Ishikawa (cell line): ENCODE measurements around the gene KCNK10.

Experiments used
- CEBPB ChIP-seq: IDR thresholded peaks from 2 replicates; pipeline ENCODE4 v1.6.1; 2012
- CREB1 ChIP-seq: IDR thresholded peaks from 2 replicates; pipeline ENCODE4 v1.6.1; 2012; ENCODE audit warnings: low read depth
- EGR1 ChIP-seq: IDR thresholded peaks from 2 replicates; pipeline ENCODE4 v1.6.1; 2012
- EP300 ChIP-seq: IDR thresholded peaks from 2 replicates; pipeline ENCODE4 v1.6.1; 2012; ENCODE audit warnings: borderline replicate concordance
- FOXM1 ChIP-seq: IDR thresholded peaks from 2 replicates; pipeline ENCODE4 v1.6.1; 2012; ENCODE audit warnings: low read depth, borderline replicate concordance
- NFIC ChIP-seq: IDR thresholded peaks from 2 replicates; pipeline ENCODE4 v1.6.1; 2012
- RAD21 ChIP-seq: IDR thresholded peaks from 2 replicates; pipeline ENCODE4 v1.6.1; 2012; ENCODE audit warnings: low read depth
- REST ChIP-seq: IDR thresholded peaks from 2 replicates; pipeline ENCODE4 v1.6.1; 2012; ENCODE audit warnings: low read depth, mild to moderate bottlenecking
- TAF1 ChIP-seq: IDR thresholded peaks from 2 replicates; pipeline ENCODE4 v1.6.1; 2012; ENCODE audit warnings: low read depth, mild to moderate bottlenecking
- TCF12 ChIP-seq: IDR thresholded peaks from 2 replicates; pipeline ENCODE4 v1.6.1; 2012; ENCODE audit warnings: low read depth
- TEAD4 ChIP-seq: IDR thresholded peaks from 2 replicates; pipeline ENCODE4 v1.6.1; 2012
- USF1 ChIP-seq: IDR thresholded peaks from 2 replicates; pipeline ENCODE4 v1.6.1; 2012
- YY1 ChIP-seq: IDR thresholded peaks from 2 replicates; pipeline ENCODE4 v1.6.1; 2012; ENCODE audit warnings: low read depth
- ZBTB7A ChIP-seq: IDR thresholded peaks from 2 replicates; pipeline ENCODE4 v1.6.1; 2012; ENCODE audit warnings: low read depth
- TF ChIP-seq, protein P1 (sequence below): IDR thresholded peaks from 2 replicates; pipeline ENCODE4 v1.6.1; 2012

KCNK10 gene

GRCh38 chr14:88194531-88194930 is 128.5 kb downstream of the KCNK10 start:
- no peak for TF ChIP-seq NFIC
- no peak for TF ChIP-seq USF1
- TF ChIP-seq YY1: no peak

- no peak for TF ChIP-seq NFIC
- no peak for TF ChIP-seq EGR1
- no peak for TF ChIP-seq YY1
- no peak for TF ChIP-seq TAF1
- no peak for TF ChIP-seq ZBTB7A
- no peak for TF ChIP-seq FOXM1
- TF ChIP-seq, protein P1, sequence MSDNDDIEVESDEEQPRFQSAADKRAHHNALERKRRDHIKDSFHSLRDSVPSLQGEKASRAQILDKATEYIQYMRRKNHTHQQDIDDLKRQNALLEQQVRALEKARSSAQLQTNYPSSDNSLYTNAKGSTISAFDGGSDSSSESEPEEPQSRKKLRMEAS: no peak
- TF ChIP-seq CEBPB: no peak
- TF ChIP-seq TCF12: no peak
- TF ChIP-seq TEAD4: no peak
- TF ChIP-seq REST: no peak
- TF ChIP-seq EP300: no peak
- TF ChIP-seq USF1: no peak
Measured at GRCh38 chr14:88191605-88192004, 131.5 kb downstream of the KCNK10 start.

DNA sequence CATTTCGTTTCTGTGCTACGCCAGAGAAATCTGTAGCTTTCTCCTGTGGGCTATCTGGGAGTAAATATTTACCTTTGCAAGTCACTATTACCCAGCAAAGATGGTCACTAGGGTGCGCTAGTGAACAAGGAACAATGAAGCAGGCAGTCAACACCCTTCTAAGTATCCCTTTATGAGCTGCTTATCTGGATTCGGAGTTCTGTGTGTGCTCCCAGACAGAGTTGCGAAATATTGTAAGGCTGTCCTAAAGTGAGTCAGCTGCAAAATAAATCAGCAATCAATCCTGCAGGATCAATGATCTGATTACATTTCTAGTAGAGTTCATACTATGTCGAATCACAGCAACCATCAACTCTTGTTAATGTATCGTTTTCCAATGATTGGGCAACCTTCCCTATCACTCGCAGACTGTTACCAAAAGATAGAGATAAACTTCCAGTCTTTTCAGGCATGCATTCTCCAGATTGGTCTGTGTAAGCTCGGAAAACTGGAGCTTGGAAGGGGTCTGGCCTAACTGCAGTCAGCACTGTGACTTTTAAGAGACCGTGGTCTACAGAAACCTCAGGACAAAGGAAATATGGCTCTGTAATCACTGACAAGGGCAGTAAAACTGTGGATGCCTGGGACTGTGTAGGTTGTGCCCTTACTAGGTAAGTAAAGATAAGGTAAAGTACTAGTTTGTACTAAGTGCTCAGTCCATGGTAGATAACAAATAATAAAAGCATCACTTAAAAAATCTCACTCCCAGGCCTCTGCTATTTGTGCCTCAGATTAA is 133.5 kb downstream of the KCNK10 start:
- TF ChIP-seq RAD21 (peak; percentile 77), CEBPB (0 out of 2 replicates have a peak, but pooled peaks have one; percentile 17), TCF12 (no peak)

DNA sequence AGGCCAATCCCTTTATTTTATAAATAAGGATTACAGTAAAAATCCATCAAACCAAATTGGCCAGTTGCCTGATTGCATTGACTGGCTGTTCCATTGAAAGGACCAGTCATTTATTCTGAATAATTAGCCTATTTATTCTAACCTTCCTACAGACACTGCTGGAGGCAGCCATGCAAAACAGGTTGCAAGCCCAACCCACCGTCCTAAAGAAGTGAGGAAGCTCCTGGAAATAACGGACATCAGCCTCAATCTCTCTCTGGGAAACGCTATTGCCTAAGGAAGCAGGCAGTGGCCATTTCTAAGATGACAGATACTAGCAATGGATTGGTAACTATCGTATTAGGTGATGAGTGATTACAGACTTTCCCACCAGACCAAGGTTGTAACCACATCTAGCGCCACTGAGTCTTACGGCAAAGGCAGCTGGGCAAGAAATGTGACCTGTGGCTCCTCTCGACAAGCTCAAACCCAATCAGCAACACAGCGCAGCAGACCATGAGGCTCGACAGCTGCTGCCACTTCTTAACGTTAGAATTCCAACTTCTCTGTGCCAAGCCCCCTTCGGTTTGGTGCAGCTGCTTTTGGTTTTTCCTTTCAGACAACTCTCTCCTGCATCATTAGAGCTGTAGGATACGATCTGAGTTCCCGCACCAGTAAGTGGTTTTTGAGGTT is 134.2 kb downstream of the KCNK10 start:
- TF ChIP-seq ZBTB7A (no peak), EP300 (no peak), CEBPB (no peak), YY1 (no peak), NFIC (no peak), CREB1 (no peak)

DNA sequence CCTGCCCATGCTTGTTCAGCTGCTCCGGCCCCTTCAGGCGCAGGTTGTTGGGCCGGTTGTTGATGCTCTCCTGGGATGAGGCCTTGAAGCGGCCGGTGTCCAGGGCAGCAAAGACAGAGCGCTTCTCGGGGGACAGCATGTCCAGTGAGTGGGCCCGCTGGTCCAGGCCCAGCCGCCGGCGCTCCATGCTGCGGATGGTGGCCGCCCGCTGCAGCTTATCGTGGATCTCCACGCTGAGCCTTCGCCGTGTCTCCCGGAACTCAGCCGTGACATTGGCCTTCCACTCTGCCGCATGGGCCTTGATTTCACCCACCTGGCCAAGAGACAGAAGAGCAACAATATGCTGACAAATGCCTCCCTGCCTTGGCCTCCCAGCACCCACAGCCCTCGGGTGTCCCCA is 137.2 kb downstream of the KCNK10 start:
- TF ChIP-seq CREB1: no peak
- TF ChIP-seq, protein P1: no peak

- no peak for TF ChIP-seq TEAD4
- no peak for TF ChIP-seq YY1
- no peak for TF ChIP-seq ZBTB7A
- TF ChIP-seq NFIC: no peak
- TF ChIP-seq, protein P1: no peak
- no peak for TF ChIP-seq TCF12
- TF ChIP-seq TAF1: no peak
- no peak for TF ChIP-seq EGR1
- no peak for TF ChIP-seq RAD21
- TF ChIP-seq CREB1: no peak
- no peak for TF ChIP-seq CEBPB
- no peak for TF ChIP-seq FOXM1
- no peak for TF ChIP-seq REST
- no peak for TF ChIP-seq USF1
- TF ChIP-seq EP300: no peak
Measured at GRCh38 chr14:88184956-88185355, 138.1 kb downstream of the KCNK10 start.
